DND-41 (cell line): ENCODE results near the gene TAF4.

Experiments
- ATAC-seq: fragments of 200-7000 bp; cut with Tn5 transposase; 3 replicates; pipeline ENCODE4 v1.9.1; 2021; ENCODE audit warnings: low read depth; ENCODE audit not compliant: insufficient read depth
- DNase-seq: peaks from one replicate; pipeline ENCODE4 v3.0.0-alpha.2; 2020
- H2AFZ ChIP-seq: 2 replicates; pipeline ENCODE4 v1.6.0; 2012; ENCODE audit warnings: low read depth, low read length
- H3K27ac ChIP-seq: 2 replicates; pipeline ENCODE4 v1.5.1; 2012; ENCODE audit warnings: low read length, inconsistent platforms
- H3K27me3 ChIP-seq: fragments of 200-600 bp; sonication (generic); 2 replicates; pipeline ENCODE4 v1.6.0; 2012; ENCODE audit warnings: low read length, mild to moderate bottlenecking, inconsistent platforms; ENCODE audit not compliant: insufficient read depth, poor library complexity
- H3K36me3 ChIP-seq: 2 replicates; pipeline ENCODE4 v1.5.1; 2012; ENCODE audit warnings: low read length, inconsistent platforms; ENCODE audit not compliant: insufficient read depth
- H3K4me1 ChIP-seq: 2 replicates; pipeline ENCODE4 v1.5.1; 2012; ENCODE audit warnings: mild to moderate bottlenecking, low read length; ENCODE audit not compliant: insufficient read depth
- H3K4me2 ChIP-seq: 2 replicates; pipeline ENCODE4 v1.6.0; 2012; ENCODE audit warnings: mild to moderate bottlenecking, moderate library complexity, low read length, inconsistent platforms; ENCODE audit not compliant: insufficient read depth
- H3K4me3 ChIP-seq, 2 experiments: fragments of 200-600 bp in 1 of 2; shearing (Covaris generic) in 1 of 2; 2 replicates each; pipeline ENCODE4 v1.5.1; 2012 to 2016; ENCODE audit warnings: inconsistent platforms in 2 of 2, low read length in 2 of 2, mild to moderate bottlenecking in 2 of 2, low read depth in 1 of 2, moderate library complexity in 1 of 2
- H3K79me2 ChIP-seq: 2 replicates; pipeline ENCODE4 v1.6.0; 2012; ENCODE audit warnings: low read length, inconsistent platforms; ENCODE audit not compliant: insufficient read depth
- H3K9ac ChIP-seq: 2 replicates; pipeline ENCODE4 v1.6.0; 2012; ENCODE audit warnings: low read depth, mild to moderate bottlenecking, inconsistent platforms, low read length, moderate library complexity
- H3K9me3 ChIP-seq: 2 replicates; pipeline ENCODE4 v1.5.1; 2012; ENCODE audit warnings: low read length, moderate library complexity, mild to moderate bottlenecking, inconsistent platforms; ENCODE audit not compliant: insufficient read depth, severe bottlenecking
- H4K20me1 ChIP-seq: 2 replicates; pipeline ENCODE4 v1.6.0; 2012; ENCODE audit warnings: low read length; ENCODE audit not compliant: insufficient read depth
- EZH2 ChIP-seq: IDR thresholded peaks from 3 replicates; pipeline ENCODE4 v1.6.1; 2012; ENCODE audit warnings: borderline replicate concordance, low read depth, mild to moderate bottlenecking, moderate library complexity, low read length, inconsistent platforms; ENCODE audit not compliant: severe bottlenecking
- TF ChIP-seq, protein P1 (sequence below): IDR thresholded peaks from 2 replicates; pipeline ENCODE4 v1.5.1; 2012; ENCODE audit warnings: borderline replicate concordance, low read length, moderate library complexity, mild to moderate bottlenecking; ENCODE audit not compliant: poor library complexity, severe bottlenecking; ENCODE audit errors: extremely low read depth

The TAF4 gene

GRCh38 chr20:62096421-62097380 is 31.0 kb upstream of the TAF4 start:
- Histone ChIP-seq H2AFZ (no peak overlapping the region), H3K36me3 (no peaks in the 10 kb centered on the region), H3K4me2 (no peak overlapping the region), H3K27ac (no peak overlapping the region), H3K4me3 (no peak overlapping the region), H4K20me1 (no peaks in the 10 kb centered on the region; the same call in 1 of the 2 replicates), H3K27me3 (no peaks in the 10 kb centered on the region), H3K9ac (no peak overlapping the region), H3K9me3 (no peaks in the 10 kb centered on the region), H3K79me2 (no peaks in the 10 kb centered on the region), H3K4me1 (no peaks in the 10 kb centered on the region)
- DNase-seq (no peak), ATAC-seq (no peak)
- no peak for TF ChIP-seq EZH2
- TF ChIP-seq, protein P1, sequence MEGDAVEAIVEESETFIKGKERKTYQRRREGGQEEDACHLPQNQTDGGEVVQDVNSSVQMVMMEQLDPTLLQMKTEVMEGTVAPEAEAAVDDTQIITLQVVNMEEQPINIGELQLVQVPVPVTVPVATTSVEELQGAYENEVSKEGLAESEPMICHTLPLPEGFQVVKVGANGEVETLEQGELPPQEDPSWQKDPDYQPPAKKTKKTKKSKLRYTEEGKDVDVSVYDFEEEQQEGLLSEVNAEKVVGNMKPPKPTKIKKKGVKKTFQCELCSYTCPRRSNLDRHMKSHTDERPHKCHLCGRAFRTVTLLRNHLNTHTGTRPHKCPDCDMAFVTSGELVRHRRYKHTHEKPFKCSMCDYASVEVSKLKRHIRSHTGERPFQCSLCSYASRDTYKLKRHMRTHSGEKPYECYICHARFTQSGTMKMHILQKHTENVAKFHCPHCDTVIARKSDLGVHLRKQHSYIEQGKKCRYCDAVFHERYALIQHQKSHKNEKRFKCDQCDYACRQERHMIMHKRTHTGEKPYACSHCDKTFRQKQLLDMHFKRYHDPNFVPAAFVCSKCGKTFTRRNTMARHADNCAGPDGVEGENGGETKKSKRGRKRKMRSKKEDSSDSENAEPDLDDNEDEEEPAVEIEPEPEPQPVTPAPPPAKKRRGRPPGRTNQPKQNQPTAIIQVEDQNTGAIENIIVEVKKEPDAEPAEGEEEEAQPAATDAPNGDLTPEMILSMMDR = no peak

DNA sequence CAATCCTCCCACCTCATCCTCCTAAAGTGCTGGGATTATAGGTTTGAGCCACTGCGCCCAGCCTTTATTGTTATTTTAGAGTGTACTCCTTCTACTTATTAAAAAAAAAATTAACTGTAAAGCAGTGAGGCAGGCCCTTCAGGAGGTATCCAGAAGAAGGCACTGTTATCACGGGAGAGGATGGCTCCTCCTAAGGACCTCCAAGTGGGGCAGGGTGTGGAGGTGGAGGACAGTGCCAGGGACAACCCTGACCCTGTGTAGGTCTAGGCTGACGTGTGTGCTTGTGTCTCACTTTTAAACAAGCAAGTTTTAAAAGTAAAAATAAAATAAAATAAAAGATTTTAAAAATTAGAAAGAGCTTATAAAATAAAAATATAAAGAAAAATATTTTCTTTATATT is 23.7 kb upstream of the TAF4 start:
- no peak for DNase-seq
- TF ChIP-seq EZH2 = no peak
- TF ChIP-seq, protein P1 = peak; percentile 27
- Histone ChIP-seq H3K9ac (no peak overlapping the region), H3K9me3 (no peaks in the 10 kb centered on the region), H4K20me1 (no peaks in the 10 kb centered on the region; the same call in 1 of the 2 replicates), H3K79me2 (no peaks in the 10 kb centered on the region), H3K27me3 (peaks cover 20% of the 10 kb centered on the region), H3K36me3 (no peaks in the 10 kb centered on the region), H3K27ac (no peak overlapping the region), H3K4me1 (no peaks in the 10 kb centered on the region), H2AFZ (no peak overlapping the region), H3K4me3 (no peak overlapping the region), H3K4me2 (no peak overlapping the region)
- ATAC-seq = no peak

DNA sequence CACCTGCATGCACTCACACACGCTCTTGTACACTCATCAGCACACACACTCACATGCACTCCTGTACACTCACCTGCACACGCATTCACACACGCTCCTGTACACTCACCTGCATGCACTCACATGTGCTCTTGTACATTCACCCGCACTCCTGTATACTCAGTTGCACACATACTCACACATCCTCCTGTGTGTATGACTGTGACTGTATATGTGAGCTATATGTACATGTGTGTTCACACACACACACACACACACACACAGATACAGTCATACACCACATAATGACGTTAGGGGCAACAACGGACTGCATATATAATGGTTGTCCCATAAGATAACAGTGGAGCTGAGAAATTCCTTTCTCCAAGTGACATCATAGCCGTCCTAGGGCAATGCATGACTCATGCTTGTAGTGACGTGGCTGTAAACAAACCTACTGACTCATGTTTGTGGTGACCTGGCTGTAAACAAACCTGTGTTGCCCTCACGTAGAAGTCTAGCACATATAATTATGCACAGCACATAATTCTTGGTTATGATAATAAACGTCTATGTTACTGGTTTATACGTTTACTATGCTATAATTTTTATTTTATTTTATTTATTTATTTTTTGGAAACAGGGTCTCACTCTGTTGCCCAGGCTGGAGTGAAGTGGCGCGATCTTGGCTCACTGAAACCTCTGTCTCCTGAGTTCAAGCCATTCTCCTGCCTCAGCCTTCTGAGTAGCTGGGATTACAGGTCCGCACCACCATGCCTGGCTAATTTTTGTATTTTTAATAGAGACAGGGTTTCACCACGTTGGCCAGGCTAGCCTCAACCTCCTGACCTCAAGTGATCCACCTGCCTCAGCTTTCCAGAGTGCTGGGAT is 22.8 kb upstream of the TAF4 start:
- peaks cover 20% of the 10 kb centered on the region for H3K27me3 ChIP-seq
- no peak overlapping the region for H3K4me2 ChIP-seq
- DNase-seq (no peak), ATAC-seq (no peak; the same call in 2 of the 3 replicates)
- H3K4me3 ChIP-seq = no peak overlapping the region
- TF ChIP-seq EZH2 = no peak
- TF ChIP-seq, protein P1 = no peak
- H3K27ac ChIP-seq = no peak overlapping the region
- no peaks in the 10 kb centered on the region for H3K9me3 ChIP-seq
- no peaks in the 10 kb centered on the region for H3K4me1 ChIP-seq
- H3K79me2 ChIP-seq = no peaks in the 10 kb centered on the region
- no peak overlapping the region for H3K9ac ChIP-seq
- no peak overlapping the region for H2AFZ ChIP-seq
- no peaks in the 10 kb centered on the region; the same call in 1 of the 2 replicates for H4K20me1 ChIP-seq
- H3K36me3 ChIP-seq = no peaks in the 10 kb centered on the region
